HL-60 (cell line): Measurements from ENCODE around the gene NDUFAF2.

Source experiments
- DNase-seq, 2 experiments: peaks; one replicate each; pipeline ENCODE4 v3.0.0-alpha.2; 2010 to 2020; ENCODE audit warnings: low read depth in 1 of 2, low spot score in 1 of 2
- H3K27ac ChIP-seq: fragments of 250-450 bp; sonication (Bioruptor Pico); replicated peaks from 2 replicates; pipeline ENCODE4 v1.5.1; 2020; ENCODE audit warnings: mild to moderate bottlenecking, moderate library complexity
- H3K27me3 ChIP-seq: fragments of 250-450 bp; sonication (Bioruptor Pico); 2 replicates; pipeline ENCODE4 v1.5.1; 2021; ENCODE audit warnings: mild to moderate bottlenecking, moderate library complexity; ENCODE audit not compliant: insufficient read depth, poor library complexity, severe bottlenecking
- H3K4me3 ChIP-seq: replicated peaks from 2 replicates; pipeline ENCODE4 v1.5.1; 2011; ENCODE audit warnings: mild to moderate bottlenecking, control low read depth, low read length; ENCODE audit not compliant: insufficient read depth
- CTCF ChIP-seq: IDR thresholded peaks from one replicate; pipeline ENCODE4 v1.5.1; 2011; ENCODE audit warnings: low read length, control low read depth, inconsistent platforms; ENCODE audit not compliant: insufficient read depth
- GABPA ChIP-seq: IDR thresholded peaks from 2 replicates; pipeline ENCODE4 v1.6.1; 2012; ENCODE audit warnings: low read depth
- POLR2AphosphoS5 ChIP-seq: IDR thresholded peaks from 2 replicates; pipeline ENCODE4 v1.6.1; 2012; ENCODE audit warnings: low read depth
- REST ChIP-seq: IDR thresholded peaks from 2 replicates; pipeline ENCODE4 v1.6.1; 2012; ENCODE audit warnings: low read depth; ENCODE audit not compliant: insufficient replicate concordance
- SPI1 ChIP-seq: IDR thresholded peaks from 2 replicates; pipeline ENCODE4 v1.6.1; 2012; ENCODE audit warnings: low read depth, mild to moderate bottlenecking, borderline replicate concordance

NDUFAF2 gene

GRCh38 chr5:60916646-60917045, 28.4 kb upstream of the NDUFAF2 start:
- DNase-seq, result no peak
- no peak overlapping the region for H3K27ac ChIP-seq
- H3K27me3 ChIP-seq, result no peaks in the 10 kb centered on the region
- no peak overlapping the region for H3K4me3 ChIP-seq
- TF ChIP-seq POLR2AphosphoS5, result no peak
- TF ChIP-seq REST, result no peak
- no peak for TF ChIP-seq SPI1
- TF ChIP-seq CTCF, result no peak
- TF ChIP-seq GABPA, result no peak

- Histone ChIP-seq H3K27ac (no peak overlapping the region), H3K27me3 (no peaks in the 10 kb centered on the region), H3K4me3 (no peak overlapping the region)
- DNase-seq, result no peak
- TF ChIP-seq POLR2AphosphoS5 (no peak), REST (no peak), GABPA (no peak), SPI1 (no peak), CTCF (no peak)
Observed at GRCh38 chr5:60918466-60918865, 26.5 kb upstream of the NDUFAF2 start.

- no peak overlapping the region for H3K27ac ChIP-seq
- no peaks in the 10 kb centered on the region for H3K27me3 ChIP-seq
- no peak overlapping the region for H3K4me3 ChIP-seq
- no peak for DNase-seq
- TF ChIP-seq CTCF (no peak), GABPA (no peak), POLR2AphosphoS5 (no peak), REST (no peak), SPI1 (no peak)
Observed at GRCh38 chr5:60927450-60927849, 17.6 kb upstream of the NDUFAF2 start.
